HEK293 (cell line): ENCODE results near the gene SEPTIN5.

Source experiments
- ATF2 ChIP-seq: fragments of 450-650 bp; formaldehyde crosslinking; IDR thresholded peaks from 2 replicates; pipeline ENCODE4 v1.5.1; 2016; ENCODE audit warnings: missing biosample characterization, missing genetic modification characterization, low read depth
- CTCF ChIP-seq: fragments of 450-650 bp; formaldehyde crosslinking; IDR thresholded peaks from 2 replicates; pipeline ENCODE4 v1.5.1; 2016; ENCODE audit warnings: missing biosample characterization, missing genetic modification characterization
- ELK4 ChIP-seq: IDR thresholded peaks from 2 replicates; pipeline ENCODE4 v1.6.1; 2011; ENCODE audit warnings: mild to moderate bottlenecking, low read depth, low read length, borderline replicate concordance
- MEIS1 ChIP-seq: sonication (generic); formaldehyde crosslinking; IDR thresholded peaks from 2 replicates; pipeline ENCODE4 v1.8.1; 2022; ENCODE audit warnings: missing genetic modification reagents, mild to moderate bottlenecking, borderline replicate concordance
- REST ChIP-seq: fragments of 450-650 bp; formaldehyde crosslinking; IDR thresholded peaks from 2 replicates; pipeline ENCODE4 v1.5.1; 2016; ENCODE audit warnings: missing biosample characterization, missing genetic modification characterization
- SALL2 ChIP-seq: fragments of 450-650 bp; formaldehyde crosslinking; IDR thresholded peaks from 2 replicates; pipeline ENCODE4 v1.5.0; 2017; ENCODE audit warnings: missing biosample characterization, mild to moderate bottlenecking, missing genetic modification characterization, borderline replicate concordance
- ZNF146 ChIP-seq: fragments of 450-650 bp; formaldehyde crosslinking; IDR thresholded peaks from 2 replicates; pipeline ENCODE4 v1.5.1; 2016; ENCODE audit warnings: missing biosample characterization, missing genetic modification characterization
- ZNF174 ChIP-seq: fragments of 450-650 bp; formaldehyde crosslinking; IDR thresholded peaks from 2 replicates; pipeline ENCODE4 v1.5.0; 2017; ENCODE audit warnings: missing biosample characterization, mild to moderate bottlenecking, missing genetic modification characterization
- ZNF248 ChIP-seq: fragments of 450-650 bp; formaldehyde crosslinking; IDR thresholded peaks from 2 replicates; pipeline ENCODE4 v1.5.1; 2017; ENCODE audit warnings: missing biosample characterization, missing genetic modification characterization
- ZNF274 ChIP-seq, 2 experiments: fragments of 200-500 bp in 1 of 2; fragments of 450-650 bp in 1 of 2; sonication (Bioruptor generic) in 1 of 2; formaldehyde crosslinking in 1 of 2; IDR thresholded peaks; 2 replicates each; pipeline versions ENCODE4 v1.5.1 to v1.6.1; 2014 to 2016; ENCODE audit warnings: borderline replicate concordance in 1 of 2, inconsistent platforms in 1 of 2, low read length in 1 of 2, missing biosample characterization in 1 of 2, missing genetic modification characterization in 1 of 2
- ZNF561 ChIP-seq: fragments of 450-650 bp; IDR thresholded peaks from 2 replicates; pipeline ENCODE4 v1.5.1; 2018; ENCODE audit warnings: missing biosample characterization, missing genetic modification characterization, borderline replicate concordance
- ZNF571 ChIP-seq: fragments of 450-650 bp; formaldehyde crosslinking; IDR thresholded peaks from 2 replicates; pipeline ENCODE4 v1.5.0; 2017; ENCODE audit warnings: missing biosample characterization, missing genetic modification characterization

GRCh38 chr22:19746726-19747125, 32.4 kb downstream of the SEPTIN5 start:
- TF ChIP-seq ELK4 (no peak), CTCF (tag by site-specific recombination) (no peak), ZNF561 (tag by site-specific recombination) (no peak), MEIS1 (no peak), SALL2 (tag by site-specific recombination) (no peak), ZNF274 (IDR thresholded peaks at IDR 0.05; ENCODE audit: low read length) (no peak), ZNF274 (tag by site-specific recombination; IDR thresholded peaks at IDR 0.05; ENCODE audit: borderline replicate concordance) (no peak), REST (no peak), ZNF146 (tag by site-specific recombination) (no peak), ZNF248 (tag by site-specific recombination) (no peak), ZNF174 (tag by site-specific recombination) (no peak), ATF2 (tag by site-specific recombination) (no peak), ZNF571 (tag by site-specific recombination) (no peak)
